ENCODE results near the gene KLHL14. TPM values are rescaled to one million over a fixed set of nuclear protein-coding genes. Genes with fewer than 3 reads are reported as not detected.
"Not testable (repeated sequence)": the region's sequence is repeated elsewhere in the genome, so short reads cannot be mapped to it uniquely, and the experiment has no call there.

Gene KLHL14, protein sequence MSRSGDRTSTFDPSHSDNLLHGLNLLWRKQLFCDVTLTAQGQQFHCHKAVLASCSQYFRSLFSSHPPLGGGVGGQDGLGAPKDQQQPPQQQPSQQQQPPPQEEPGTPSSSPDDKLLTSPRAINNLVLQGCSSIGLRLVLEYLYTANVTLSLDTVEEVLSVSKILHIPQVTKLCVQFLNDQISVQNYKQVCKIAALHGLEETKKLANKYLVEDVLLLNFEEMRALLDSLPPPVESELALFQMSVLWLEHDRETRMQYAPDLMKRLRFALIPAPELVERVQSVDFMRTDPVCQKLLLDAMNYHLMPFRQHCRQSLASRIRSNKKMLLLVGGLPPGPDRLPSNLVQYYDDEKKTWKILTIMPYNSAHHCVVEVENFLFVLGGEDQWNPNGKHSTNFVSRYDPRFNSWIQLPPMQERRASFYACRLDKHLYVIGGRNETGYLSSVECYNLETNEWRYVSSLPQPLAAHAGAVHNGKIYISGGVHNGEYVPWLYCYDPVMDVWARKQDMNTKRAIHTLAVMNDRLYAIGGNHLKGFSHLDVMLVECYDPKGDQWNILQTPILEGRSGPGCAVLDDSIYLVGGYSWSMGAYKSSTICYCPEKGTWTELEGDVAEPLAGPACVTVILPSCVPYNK
- 0.16 TPM for total RNA-seq

DNA sequence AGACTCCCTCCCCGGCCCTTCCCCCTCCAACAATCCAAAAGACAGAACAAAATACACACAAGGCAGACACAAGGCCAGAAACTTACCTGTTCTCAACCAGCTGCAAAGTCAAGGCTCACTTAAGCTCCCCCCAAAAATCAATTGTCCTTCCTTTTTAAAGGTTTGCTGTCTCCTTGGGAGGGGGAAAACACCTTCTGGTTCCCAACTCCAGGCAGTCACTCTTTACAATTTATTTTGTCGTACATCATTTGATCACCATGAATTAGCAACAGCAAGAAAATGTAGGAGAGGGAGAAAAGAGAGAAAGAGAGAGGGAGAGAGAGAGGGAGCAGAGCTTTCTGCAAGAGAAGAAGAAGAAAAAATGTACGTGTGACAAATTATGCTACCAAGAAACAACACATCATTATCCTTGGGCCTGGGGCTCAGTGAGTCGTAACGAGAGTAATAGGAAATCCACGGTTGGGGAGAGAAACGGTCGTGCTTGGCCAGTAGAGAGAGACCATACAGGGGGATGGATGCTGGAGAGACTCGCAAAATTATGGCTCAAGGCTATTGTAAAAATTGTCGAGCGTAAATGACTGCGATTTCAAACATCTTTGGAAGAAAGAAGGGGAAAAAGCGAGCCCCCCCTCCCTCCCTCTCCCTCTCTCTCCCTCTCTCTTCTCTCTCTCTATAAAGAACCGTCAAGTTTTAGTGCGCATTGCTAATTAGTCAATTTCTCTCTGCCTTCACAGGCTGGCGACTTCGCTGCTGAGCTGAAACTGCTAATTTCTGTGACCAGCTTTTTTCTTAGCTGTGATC lies at the start of gene KLHL14:
KLHL14 (minus strand) TSS at position 443 of the 801 bp plus-strand sequence. CDS start 2,432 bp downstream, outside the sequence.
- no peak for ATAC-seq

DNA sequence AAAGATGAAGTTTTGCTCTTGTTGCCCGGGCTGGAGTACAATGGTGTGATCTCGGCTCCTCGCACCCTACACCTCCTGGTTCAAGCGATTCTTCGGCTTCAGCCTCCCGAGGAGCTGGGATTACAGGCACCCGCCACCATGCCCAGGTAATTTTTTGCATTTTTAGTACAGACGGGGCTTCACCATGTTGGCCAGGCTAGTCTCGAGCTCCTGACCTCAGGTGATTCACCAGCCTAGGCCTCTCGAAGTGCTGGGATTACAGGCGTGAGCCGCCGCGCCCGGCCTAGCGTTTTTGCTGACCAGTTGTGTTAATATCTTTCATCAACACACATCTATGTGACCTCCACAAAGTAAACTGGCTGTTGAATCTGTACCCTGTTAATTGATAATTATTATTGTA lies 49.4 kb upstream of the KLHL14 start:
- ATAC-seq = no peak

DNA sequence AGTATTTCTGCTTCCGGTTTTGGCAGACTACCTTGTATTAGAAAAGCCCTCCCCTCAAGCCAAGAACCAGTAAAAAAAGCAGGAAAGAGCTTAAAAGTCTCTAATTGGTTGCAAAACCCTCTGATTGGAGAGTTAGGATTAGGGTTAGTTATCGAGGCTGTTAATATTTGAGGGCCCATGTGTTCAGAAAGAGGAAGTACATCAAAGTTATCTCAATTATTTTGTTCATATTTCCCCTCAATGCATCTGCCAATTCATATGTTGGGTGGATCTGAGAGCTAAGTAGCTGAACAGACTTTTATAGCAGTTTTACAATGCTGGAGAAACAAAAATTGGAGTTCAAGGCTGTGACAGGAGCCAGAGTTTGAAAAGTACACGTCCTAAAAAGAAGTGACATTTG lies 43.1 kb upstream of the KLHL14 start:
- ATAC-seq = no peak

DNA sequence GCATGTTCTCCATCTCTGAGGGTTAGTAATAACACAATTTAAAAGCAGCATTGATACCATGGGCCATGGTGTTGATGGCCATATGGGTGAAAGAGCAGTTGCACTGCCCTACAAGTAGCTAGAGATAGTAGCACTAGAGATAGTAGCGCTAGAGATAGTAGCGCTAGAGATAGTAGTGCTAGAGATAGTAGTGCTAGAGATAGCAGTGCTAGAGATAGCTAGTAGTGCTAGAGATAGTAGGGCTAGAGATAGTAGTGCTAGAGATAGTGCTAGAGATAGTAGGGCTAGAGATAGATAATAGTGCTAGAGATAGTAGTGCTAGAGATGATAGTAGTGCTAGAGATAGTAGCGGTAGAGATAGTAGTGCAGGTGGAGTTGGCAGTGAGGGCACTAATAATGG lies 39.5 kb upstream of the KLHL14 start:
- ATAC-seq = no peak

DNA sequence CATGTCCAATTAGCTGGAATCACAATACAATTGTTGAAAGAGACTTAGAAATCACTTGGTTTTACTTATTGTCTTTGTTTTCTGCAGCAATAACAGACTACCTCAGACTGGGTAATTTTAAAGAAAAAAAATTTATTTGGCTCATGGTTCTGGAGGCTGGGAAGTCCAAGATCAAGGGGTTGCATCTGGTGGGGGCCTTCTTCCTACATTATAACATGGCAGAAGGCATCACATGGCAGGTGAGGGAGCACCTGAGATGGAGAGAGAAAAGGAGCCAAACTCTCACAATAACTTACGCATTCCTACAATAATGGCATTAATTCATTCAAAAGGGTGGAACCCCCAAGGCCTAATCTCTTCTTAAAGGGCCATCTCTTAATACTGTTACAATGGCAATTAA lies 37.5 kb upstream of the KLHL14 start:
- no peak for ATAC-seq

DNA sequence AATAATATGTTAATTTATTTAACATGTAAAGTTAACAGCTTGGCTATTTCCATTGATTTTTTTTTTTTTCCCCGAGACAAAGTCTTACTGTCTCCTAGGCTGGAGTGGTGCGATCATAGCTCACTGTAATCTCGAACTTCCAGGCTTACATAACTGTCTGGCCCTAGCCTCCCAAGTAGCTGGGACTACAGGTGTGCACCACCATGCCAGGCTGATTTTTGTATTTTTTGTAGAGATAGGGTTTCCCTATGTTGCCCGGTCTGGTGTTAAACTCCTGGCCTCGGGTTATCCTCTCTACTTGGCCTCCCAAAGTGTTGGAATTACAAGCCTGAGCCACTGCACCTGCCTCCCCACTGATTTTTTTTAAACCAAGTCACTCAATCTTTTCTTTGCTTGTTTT lies 32.5 kb upstream of the KLHL14 start:
- no peak for ATAC-seq

DNA sequence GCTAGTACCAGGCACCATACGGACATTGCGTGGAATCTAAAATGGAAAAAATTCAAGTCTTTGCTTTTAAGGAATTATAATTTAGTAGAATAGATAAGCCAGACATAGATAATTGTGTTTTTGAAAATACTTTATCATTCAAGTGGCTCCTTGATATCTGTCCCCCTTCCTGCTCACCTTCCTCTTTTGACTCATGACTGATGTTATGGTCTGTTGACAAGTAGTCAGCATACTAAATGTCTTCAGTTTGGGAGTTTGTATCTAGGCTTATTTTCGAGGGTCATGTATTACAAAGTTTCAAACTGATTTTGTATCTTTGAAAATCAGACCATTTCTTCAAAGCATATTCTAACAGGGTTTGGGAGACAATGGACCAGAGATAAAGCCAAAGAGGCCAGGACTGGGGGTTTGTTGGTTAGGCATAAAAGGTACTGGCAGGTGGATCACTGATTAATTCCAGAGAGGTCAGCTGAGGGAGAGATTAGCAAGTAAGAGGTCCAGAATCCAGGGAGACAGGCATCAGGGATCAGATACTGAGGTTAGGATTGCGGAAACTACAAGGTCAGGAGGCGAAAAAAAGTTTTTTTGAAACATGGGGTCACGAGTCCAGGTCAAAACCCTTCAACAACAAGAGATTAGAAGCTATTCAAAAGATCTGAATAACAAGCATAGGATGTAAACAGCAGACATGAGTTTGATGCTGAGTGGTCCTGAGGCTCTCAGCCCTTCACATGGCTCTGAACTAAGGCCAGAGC lies 31.5 kb upstream of the KLHL14 start:
- ATAC-seq = no peak

DNA sequence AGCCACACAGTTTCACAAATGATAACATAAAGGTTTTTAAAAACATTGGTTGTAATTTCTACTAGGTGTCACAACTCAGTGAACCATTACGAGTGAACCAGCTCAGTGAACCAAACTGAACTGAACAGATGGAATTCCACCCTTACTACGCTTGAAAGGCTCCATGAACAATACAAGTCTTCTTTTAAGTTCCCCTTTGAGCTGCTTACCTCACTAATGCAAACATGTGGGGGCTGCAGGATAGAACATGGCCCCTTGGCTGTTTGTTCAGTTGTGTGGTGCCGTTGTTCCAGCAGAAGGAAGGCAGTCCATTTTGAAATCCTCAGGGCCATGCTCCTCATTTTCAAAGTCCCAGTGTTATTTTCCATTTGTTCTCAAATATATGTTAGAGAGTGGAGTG lies 30.7 kb upstream of the KLHL14 start:
- peak; percentile 48 for ATAC-seq

DNA sequence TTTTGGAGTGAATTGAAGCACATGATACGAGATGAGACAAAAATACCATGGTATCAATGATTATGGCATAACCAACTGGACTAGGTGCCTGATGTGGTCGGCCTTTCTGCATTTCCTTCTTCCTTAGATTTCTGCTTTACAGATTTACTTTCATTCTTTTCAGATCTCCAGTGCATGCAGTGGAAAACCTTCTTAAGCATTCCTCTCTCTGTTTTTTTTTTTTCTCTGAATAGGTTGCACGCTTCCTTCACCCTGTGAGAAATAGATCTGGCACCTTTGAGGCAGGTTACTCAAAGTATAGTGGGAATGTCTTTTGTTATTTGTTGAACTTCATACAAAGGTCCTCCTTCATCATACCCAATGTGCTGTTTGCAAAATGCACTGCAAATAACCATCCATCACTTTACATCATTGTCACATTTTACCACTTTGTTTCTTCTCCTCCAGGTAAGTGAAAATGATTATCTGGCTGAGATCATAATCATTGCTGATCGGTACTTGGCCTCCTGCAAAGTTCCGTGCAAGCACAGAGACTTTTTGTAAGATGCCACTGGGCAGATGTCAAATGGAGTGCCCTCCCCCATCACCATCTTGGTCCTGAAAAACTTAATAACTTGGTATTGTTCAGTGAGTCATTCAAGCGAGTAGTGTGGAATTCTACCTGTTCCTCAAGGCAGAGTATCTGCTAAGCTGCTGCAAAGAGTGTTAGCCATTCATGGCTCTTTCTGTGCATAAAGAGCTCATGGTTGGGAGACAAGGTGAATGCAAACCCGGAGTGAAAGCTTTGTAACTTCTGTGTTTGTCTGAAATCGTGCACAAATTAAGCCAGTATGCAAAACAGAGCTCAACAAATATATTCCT lies 30.0 kb upstream of the KLHL14 start:
- no peak for ATAC-seq

DNA sequence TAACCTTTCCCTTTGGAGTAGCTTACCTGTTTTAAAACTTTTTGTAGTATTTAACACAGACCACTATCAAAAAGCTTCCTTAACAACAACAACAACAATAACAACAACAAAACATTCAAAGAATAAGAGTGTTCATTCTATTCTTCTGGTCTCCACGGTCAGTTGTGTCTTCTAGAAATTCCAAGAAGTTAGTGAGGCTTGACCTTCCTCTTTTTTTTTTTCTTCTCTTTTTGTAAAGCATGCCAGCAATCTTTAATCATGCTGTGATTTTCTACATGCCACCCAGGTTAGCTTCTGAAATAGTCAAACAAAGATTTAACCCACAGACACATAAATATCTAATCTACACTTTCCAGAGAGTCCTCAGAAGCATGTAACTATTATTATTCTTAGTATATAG lies 28.4 kb upstream of the KLHL14 start:
- no peak for ATAC-seq

DNA sequence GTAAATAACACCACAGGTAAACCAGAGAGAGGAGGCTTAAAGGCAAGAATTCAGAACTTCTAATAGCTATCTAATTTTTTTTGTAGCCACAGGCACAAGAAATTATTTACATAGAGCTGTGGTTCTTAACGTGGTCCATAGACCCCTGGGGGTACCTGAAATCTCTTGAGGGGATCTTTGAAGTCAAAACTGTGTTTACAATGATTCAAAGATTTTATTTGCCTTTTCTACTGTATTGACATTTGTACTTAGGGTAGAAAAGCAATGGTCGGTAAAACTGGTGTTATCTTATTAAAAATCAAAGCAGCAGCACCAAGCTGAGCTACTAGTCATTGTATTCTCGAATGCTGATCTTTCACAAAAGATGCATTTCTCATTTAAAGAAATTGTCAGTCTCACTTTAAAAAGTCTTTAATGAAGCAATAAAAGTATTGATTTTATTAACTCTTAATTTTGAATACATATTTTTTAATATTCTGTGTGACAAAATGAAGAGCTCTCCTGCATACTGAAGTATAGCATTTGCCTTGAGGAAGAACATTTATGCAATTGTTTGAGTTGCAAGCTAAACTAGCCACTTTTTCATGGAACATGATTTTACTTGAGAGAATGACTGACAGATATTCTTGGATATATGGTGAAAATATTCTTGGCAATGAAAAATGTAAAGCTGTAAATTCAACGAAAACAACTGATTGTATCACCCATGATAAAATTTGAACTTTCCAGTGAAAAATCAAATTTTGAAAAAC lies 25.6 kb upstream of the KLHL14 start:
- no peak for ATAC-seq

DNA sequence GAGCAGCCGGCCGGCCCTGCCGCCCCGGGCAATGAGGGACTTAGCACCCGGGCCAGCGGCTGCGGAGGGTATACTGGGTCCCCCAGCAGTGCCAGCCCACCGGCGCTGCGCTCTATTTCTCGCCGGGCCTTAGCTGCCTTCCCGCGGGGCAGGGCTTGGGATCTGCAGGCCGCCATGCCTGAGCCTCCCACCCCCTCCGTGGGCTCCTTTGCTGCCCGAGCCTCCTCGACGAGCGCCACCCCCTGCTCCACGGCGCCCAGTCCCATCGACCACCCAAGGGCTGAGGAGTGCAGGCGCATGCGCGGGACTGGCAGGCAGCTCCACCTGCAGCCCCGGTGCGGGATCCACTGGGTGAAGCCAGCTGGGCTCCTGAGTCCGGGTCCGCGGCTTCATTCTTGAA lies 21.8 kb upstream of the KLHL14 start:
- not testable (repeated sequence) for ATAC-seq

DNA sequence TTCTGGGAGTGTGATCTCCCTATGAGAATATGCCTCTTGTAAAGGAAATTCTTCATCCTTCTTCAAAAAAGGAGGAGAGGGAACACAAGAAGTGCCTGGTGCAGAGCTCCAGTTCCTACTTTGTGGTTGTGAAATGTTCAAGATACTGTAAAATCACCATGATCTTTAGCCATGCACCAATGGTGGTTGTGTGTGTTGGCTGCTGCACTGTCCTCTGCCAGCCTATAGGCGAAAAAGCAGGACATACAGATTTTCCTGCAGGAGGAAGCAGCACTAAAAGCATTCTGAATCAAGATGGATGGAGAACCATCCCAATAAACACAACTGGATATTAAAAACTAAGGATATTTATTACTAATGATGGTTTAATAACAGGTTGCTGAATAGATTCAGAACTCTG lies 6.2 kb upstream of the KLHL14 start:
- no peak for ATAC-seq

DNA sequence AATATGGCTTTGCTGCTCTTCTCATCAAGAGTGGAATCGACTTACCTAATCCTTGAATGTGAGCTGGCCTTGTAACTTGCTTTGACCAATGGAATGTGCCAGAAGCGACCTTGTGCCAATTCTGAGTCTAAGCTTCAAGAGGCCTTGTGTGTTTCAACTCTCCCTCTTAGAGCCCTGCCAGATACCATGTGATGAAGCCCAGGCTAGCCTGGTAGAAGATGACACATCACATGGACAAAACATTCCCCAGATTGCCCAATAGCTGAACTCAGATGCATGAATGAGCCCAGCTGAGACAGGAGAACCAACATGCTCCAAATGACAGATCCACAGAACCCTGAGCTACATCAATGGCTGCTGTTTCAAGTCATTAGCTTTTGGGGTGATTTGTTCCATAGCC lies 4.2 kb upstream of the KLHL14 start:
- no peak for ATAC-seq

DNA sequence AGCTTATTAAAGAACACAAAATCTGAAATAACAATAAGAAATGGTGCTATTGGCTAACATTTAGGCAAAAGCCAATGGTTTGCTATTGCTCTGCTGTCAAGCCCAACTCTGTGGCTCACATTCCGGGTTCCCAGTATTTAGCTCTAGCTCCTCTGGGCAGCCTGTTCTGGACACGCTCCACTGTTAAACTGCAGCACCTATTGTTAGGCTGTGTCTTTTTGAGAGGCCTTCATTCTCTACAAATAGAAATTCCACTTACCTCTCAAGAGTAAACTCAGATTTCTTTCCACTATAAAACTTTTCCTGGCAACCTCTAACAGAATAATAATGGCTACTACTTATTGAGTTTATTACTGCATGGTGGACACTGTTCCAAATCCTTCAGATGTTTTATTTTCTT lies 3.7 kb upstream of the KLHL14 start:
- no peak for ATAC-seq

DNA sequence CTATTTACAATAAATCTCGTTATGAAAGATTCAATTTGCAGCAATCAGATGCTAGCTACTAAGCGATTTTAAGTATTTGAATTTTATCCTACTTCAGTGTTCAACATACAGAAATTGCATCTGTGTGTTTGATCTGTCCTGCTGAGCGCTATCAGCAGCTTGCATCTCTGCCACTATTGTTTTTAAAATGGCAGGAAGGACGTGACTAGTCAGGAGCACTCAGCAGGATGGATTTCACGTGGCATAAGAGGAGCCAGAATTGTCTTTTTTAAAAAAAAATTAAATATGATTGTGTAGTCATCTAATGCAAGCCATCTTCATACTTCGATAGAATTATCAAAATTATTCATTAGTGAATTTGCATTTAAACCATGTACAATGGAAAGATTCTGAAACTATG lies 2.8 kb upstream of the KLHL14 start:
- ATAC-seq = no peak

DNA sequence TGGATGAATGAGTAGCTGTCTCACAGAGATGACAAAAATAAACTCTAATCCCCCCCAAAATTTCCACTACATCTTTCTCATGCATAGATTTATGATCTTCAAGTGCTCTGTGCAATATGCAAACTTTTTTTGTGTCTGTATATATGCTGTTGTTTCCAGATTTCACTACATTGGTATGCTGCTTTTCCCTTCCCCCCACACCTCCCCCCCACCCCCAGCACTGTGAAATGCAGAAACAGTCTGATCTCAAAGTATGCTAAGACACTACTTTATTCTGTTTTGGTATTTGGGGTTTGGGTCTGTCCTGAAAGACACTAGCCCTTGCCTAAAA lies 524 bp upstream of the KLHL14 start:
- ATAC-seq = no peak

DNA sequence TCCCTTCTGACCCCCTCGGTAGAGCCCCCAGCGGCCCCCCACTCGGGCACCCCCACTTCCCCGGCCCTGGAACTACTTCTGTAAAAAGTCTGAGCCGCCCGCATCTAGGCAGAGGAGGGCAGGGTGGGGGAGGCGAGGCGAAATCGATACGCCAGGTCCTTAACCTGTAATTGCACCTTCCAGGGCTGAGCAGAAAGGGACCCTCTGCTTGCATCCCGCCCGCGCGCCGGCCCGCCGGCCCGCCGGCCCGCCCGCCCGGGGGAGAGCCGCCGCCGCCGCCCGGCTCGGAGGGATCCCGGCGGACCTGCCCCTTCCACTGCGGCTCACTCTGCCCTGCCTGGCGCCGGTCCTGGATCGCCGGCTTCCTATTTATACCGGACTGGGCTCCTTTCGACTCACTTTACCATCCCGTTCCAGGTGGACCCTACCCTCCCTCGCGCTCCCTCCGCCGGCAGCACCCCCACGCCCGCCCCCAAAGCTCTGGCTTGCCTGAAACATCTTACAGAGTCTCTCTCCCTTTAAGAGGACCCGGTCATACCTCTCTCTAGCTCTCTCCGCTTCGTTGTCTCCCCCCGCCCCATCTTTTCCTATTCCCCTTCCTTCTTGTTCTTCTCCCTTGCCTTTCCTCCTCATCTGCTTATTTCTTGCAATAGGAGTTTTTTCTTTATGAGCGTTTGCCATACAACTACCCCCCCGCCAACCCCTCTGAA lies 797 bp downstream of the KLHL14 start:
- ATAC-seq = peak; percentile 21

DNA sequence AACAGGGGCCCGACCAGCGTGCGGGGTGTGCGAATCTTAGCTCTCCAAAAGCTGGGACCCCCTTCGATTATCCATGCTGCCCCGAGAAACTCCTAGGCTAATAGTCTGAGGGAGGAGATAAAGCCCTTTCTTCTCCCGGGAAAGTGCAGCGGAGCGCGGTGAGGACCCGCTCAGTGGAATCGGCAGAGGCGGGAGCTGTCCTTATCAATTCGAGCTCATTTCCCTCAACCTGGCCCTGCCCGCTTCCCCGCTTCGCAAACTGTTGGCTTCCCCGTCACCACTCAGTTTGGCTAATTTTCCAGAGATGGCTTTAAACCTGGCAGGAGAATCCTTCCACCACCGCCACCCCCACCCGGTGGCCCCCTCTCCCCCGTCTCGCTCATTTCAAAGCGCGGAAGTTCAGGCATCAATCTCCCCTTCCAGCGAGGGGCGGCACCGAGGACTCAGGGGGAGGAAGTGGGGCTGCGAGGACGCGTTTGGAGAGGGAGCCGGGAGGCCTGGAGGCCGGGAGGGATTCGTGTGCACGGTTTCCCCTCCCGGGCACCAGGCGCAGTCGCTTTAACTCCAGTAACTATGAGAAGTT lies 1.6 kb downstream of the KLHL14 start:
- peak; percentile 31 for ATAC-seq

DNA sequence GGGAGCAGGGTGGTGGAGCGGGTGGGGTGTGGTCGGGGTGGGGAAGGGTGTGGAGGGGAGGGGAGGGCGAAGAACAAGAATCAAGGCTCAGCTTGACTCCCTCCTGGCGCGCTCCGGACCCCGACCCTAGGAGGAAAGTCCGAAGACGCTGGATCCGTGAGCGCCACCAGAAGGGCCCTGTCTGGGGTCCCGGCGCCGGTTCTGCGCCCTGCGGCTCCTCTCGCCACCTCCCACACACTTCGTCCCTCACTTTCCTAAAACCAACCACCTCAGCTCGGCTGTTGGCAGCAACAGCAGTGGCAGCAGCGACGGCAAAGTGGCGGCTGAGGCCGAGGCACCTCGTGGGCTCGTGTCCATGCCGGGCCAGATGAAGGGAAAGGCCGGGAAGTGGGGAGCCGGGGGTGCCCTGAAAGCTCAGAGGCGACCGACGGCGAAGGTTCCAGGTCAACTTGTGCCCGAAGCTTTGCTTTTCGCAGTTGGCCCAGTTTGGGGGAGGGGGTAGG lies 2.1 kb downstream of the KLHL14 start:
- peak; percentile 16 for ATAC-seq

All from esophagus mucosa (tissue), 1 donor.